ENCODE data around the gene KRT72. TPM values are rescaled to one million over a fixed set of nuclear protein-coding genes. Genes with fewer than 3 reads are reported as not detected.

The KRT72 gene
- total RNA-seq, 1 donor from 2014 or later: not detected

GRCh38 chr12:52575256-52575655 lies 26.0 kb downstream of the KRT72 start:
- Histone ChIP-seq H3K9me3 (no peaks in the 10 kb centered on the region), H3K4me3 (no peak overlapping the region), H3K36me3 (no peaks in the 10 kb centered on the region), H3K27ac (no peak overlapping the region), H3K4me1 (no peaks in the 10 kb centered on the region), H3K27me3 (no peaks in the 10 kb centered on the region)
- TF ChIP-seq POLR2AphosphoS5 (IDR thresholded peaks at IDR 0.05; ENCODE audit: insufficient read depth in 1 of 2, low read depth in 1 of 2): no peak
- TF ChIP-seq POLR2A (IDR thresholded peaks at IDR 0.05): no peak
- TF ChIP-seq, protein P1, sequence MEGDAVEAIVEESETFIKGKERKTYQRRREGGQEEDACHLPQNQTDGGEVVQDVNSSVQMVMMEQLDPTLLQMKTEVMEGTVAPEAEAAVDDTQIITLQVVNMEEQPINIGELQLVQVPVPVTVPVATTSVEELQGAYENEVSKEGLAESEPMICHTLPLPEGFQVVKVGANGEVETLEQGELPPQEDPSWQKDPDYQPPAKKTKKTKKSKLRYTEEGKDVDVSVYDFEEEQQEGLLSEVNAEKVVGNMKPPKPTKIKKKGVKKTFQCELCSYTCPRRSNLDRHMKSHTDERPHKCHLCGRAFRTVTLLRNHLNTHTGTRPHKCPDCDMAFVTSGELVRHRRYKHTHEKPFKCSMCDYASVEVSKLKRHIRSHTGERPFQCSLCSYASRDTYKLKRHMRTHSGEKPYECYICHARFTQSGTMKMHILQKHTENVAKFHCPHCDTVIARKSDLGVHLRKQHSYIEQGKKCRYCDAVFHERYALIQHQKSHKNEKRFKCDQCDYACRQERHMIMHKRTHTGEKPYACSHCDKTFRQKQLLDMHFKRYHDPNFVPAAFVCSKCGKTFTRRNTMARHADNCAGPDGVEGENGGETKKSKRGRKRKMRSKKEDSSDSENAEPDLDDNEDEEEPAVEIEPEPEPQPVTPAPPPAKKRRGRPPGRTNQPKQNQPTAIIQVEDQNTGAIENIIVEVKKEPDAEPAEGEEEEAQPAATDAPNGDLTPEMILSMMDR (IDR thresholded peaks at IDR 0.05): no peak
- intact Hi-C loops (cut with DNase I): no loop called here
- no peak for DNase-seq (ENCODE audit: extremely low spot score in 2 of 2)

GRCh38 chr12:52573743-52574142 lies 27.5 kb downstream of the KRT72 start, which contains the start of gene KRT74:
Gene KRT74 (minus strand): TSS chr12:52573843. CDS start chr12:52573777, 66 bp downstream.
- Histone ChIP-seq H3K27ac (no peak within 1 kb of the TSS), H3K9me3 (no peaks in the 10 kb centered on the region), H3K27me3 (no peaks in the 10 kb centered on the region), H3K4me3 (no peak within 1 kb of the TSS), H3K36me3 (no peaks in the 10 kb centered on the region), H3K4me1 (no peaks in the 10 kb centered on the region)
- DNase-seq (ENCODE audit: extremely low spot score in 2 of 2): no peak
- intact Hi-C loops (cut with DNase I): no loop called here
- TF ChIP-seq, protein P1 (IDR thresholded peaks at IDR 0.05): no peak
- no peak for TF ChIP-seq POLR2AphosphoS5 (IDR thresholded peaks at IDR 0.05; ENCODE audit: insufficient read depth in 1 of 2, low read depth in 1 of 2)
- no peak for TF ChIP-seq POLR2A (IDR thresholded peaks at IDR 0.05)

- H3K27ac ChIP-seq: no peak overlapping the region
- no peak for DNase-seq (ENCODE audit: extremely low spot score in 2 of 2)
- H3K9me3 ChIP-seq: no peaks in the 10 kb centered on the region
- no peaks in the 10 kb centered on the region for H3K4me1 ChIP-seq
- H3K4me3 ChIP-seq: no peak overlapping the region
- TF ChIP-seq POLR2A (IDR thresholded peaks at IDR 0.05) (no peak), POLR2AphosphoS5 (IDR thresholded peaks at IDR 0.05; ENCODE audit: insufficient read depth in 1 of 2, low read depth in 1 of 2) (no peak)
- TF ChIP-seq, protein P1 (IDR thresholded peaks at IDR 0.05): no peak
- H3K36me3 ChIP-seq: no peaks in the 10 kb centered on the region
- H3K27me3 ChIP-seq: no peaks in the 10 kb centered on the region
- intact Hi-C loops (cut with DNase I): no loop called here
Observed at GRCh38 chr12:52573306-52573705, 28.0 kb downstream of the KRT72 start.

DNA sequence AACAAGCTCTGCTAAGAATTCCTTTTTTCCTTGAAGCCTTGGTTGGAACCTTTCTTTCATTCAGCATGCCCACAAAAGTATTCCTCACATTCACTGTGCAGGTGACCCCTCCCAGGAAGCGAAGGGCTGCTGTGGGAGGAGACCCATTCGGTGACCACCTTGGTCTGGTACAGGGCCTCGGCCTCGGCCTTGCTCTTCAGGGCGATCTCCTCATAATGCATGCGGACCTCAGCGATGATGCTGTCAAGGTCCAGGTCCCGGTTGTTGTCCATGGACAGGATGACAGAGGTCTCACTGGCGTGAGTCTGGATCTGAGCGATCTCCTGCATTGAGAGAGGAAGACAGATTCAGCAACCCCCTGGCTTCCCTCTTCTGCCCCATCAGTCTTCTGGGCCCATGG lies 30.8 kb downstream of the KRT72 start:
- no peak for DNase-seq (ENCODE audit: extremely low spot score in 2 of 2)
- intact Hi-C loops (cut with DNase I): no loop called here
- no peaks in the 10 kb centered on the region for H3K27me3 ChIP-seq
- H3K27ac ChIP-seq: no peak overlapping the region
- no peak overlapping the region for H3K4me3 ChIP-seq
- H3K36me3 ChIP-seq: no peaks in the 10 kb centered on the region
- TF ChIP-seq, protein P1 (IDR thresholded peaks at IDR 0.05): no peak
- TF ChIP-seq POLR2A (IDR thresholded peaks at IDR 0.05) (no peak), POLR2AphosphoS5 (IDR thresholded peaks at IDR 0.05; ENCODE audit: insufficient read depth in 1 of 2, low read depth in 1 of 2) (no peak)
- no peaks in the 10 kb centered on the region for H3K4me1 ChIP-seq
- H3K9me3 ChIP-seq: no peaks in the 10 kb centered on the region

DNA sequence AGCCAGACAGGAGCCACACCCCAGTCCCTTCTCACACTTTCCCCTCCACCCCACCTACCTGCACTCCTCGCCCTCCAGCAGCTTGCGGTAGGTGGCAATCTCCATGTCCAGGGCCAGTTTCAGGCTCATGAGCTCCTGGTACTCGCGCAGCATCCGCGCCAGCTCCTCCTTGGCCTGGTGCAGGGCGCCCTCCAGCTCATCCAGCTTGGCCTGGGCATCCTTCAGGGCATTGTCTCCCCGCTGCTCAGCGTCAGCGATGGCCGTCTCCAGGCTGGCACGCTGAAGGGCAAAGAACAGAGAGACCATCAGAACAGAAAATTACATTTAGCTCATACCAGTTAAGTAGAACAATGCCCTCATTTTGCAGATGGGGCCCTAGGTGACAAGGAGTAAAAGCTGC lies 33.2 kb downstream of the KRT72 start:
- no peak for DNase-seq (ENCODE audit: extremely low spot score in 2 of 2)
- no peaks in the 10 kb centered on the region for H3K27me3 ChIP-seq
- H3K4me3 ChIP-seq: no peak overlapping the region
- no peaks in the 10 kb centered on the region for H3K36me3 ChIP-seq
- no peaks in the 10 kb centered on the region for H3K4me1 ChIP-seq
- TF ChIP-seq POLR2AphosphoS5 (IDR thresholded peaks at IDR 0.05; ENCODE audit: insufficient read depth in 1 of 2, low read depth in 1 of 2): no peak
- TF ChIP-seq, protein P1 (IDR thresholded peaks at IDR 0.05): no peak
- TF ChIP-seq POLR2A (IDR thresholded peaks at IDR 0.05): no peak
- no peak overlapping the region for H3K27ac ChIP-seq
- intact Hi-C loops (cut with DNase I): no loop called here
- H3K9me3 ChIP-seq: no peaks in the 10 kb centered on the region

All from vagina (tissue), 2 donors.